Liver (tissue), 9 donors: ENCODE data around the gene MRC1. TPM values are rescaled to one million over a fixed set of nuclear protein-coding genes. Genes with fewer than 3 reads are reported as not detected.

Source experiments
- DNase-seq: peaks from one replicate; pipeline ENCODE4 v3.0.0-alpha.2; 2017; ENCODE audit warnings: low spot score
- H3K27ac ChIP-seq, 2 donors: one replicate each; pipeline ENCODE4 v1.7.0; 2013; ENCODE audit warnings: inconsistent platforms in 2 of 2, low read length in 2 of 2, control low read depth in 1 of 2, low read depth in 1 of 2, mild to moderate bottlenecking in 1 of 2
- H3K27me3 ChIP-seq, 4 donors: one replicate each; pipeline versions ENCODE4 v1.6.1 to v1.7.0; 2013; ENCODE audit warnings: low read length in 3 of 4, inconsistent platforms in 1 of 4, mild to moderate bottlenecking in 1 of 4, moderate library complexity in 1 of 4; ENCODE audit not compliant: control insufficient read depth in 4 of 4, insufficient read depth in 4 of 4
- H3K36me3 ChIP-seq, 4 donors: one replicate each; pipeline versions ENCODE4 v1.6.1 to v1.7.0; 2013; ENCODE audit warnings: low read length in 3 of 4, mild to moderate bottlenecking in 3 of 4, low read depth in 1 of 4, moderate library complexity in 1 of 4; ENCODE audit not compliant: control insufficient read depth in 4 of 4, insufficient read depth in 3 of 4
- H3K4me1 ChIP-seq, 4 donors: one replicate each; pipeline versions ENCODE4 v1.6.1 to v1.7.0; 2013; ENCODE audit warnings: low read length in 3 of 4, mild to moderate bottlenecking in 3 of 4, moderate library complexity in 1 of 4; ENCODE audit not compliant: control insufficient read depth in 4 of 4, insufficient read depth in 4 of 4
- H3K4me3 ChIP-seq, 3 donors: one replicate each; pipeline versions ENCODE4 v1.6.1 to v1.7.0; 2013; ENCODE audit warnings: low read length in 3 of 3, control low read depth in 1 of 3, low read depth in 1 of 3, mild to moderate bottlenecking in 1 of 3
- H3K9ac ChIP-seq, 2 donors: one replicate each; pipeline ENCODE4 v1.7.0; 2013; ENCODE audit warnings: low read length in 2 of 2, mild to moderate bottlenecking in 2 of 2, moderate library complexity in 2 of 2, control low read depth in 1 of 2, low read depth in 1 of 2
- H3K9me3 ChIP-seq, 4 donors: one replicate each; pipeline versions ENCODE4 v1.6.1 to v1.7.0; 2013; ENCODE audit warnings: low read length in 3 of 4; ENCODE audit not compliant: control insufficient read depth in 4 of 4
- EGR1 ChIP-seq, 2 donors: IDR thresholded peaks; 2 replicates each; pipeline ENCODE4 v1.6.1; 2016 to 2018; ENCODE audit warnings: antibody characterized with exemption in 2 of 2, low read depth in 2 of 2
- FOXA2 ChIP-seq: IDR thresholded peaks from 2 replicates; pipeline ENCODE4 v1.6.1; 2016; ENCODE audit warnings: antibody characterized with exemption
- GABPA ChIP-seq, 2 donors: IDR thresholded peaks in 1 of 2; conservative IDR thresholded peaks in 1 of 2; 2 replicates each; pipeline ENCODE4 v1.6.1; 2016; ENCODE audit warnings: antibody characterized with exemption in 2 of 2, mild to moderate bottlenecking in 1 of 2, moderate library complexity in 1 of 2
- HNF4A ChIP-seq, 2 donors: conservative IDR thresholded peaks; 2 replicates each; pipeline ENCODE4 v1.6.1; 2016; ENCODE audit warnings: antibody characterized with exemption in 2 of 2, mild to moderate bottlenecking in 2 of 2
- HNF4G ChIP-seq: IDR thresholded peaks from 2 replicates; pipeline ENCODE4 v1.6.1; 2016; ENCODE audit warnings: antibody characterized with exemption
- JUND ChIP-seq, 2 donors: IDR thresholded peaks; 2 replicates each; pipeline ENCODE4 v1.6.1; 2016; ENCODE audit warnings: antibody characterized with exemption in 2 of 2
- NR2F2 ChIP-seq: IDR thresholded peaks from 2 replicates; pipeline ENCODE4 v1.6.1; 2016; ENCODE audit warnings: antibody characterized with exemption
- RXRA ChIP-seq, 2 donors: IDR thresholded peaks; 2 replicates each; pipeline ENCODE4 v1.6.1; 2017 to 2018; ENCODE audit warnings: antibody characterized with exemption in 2 of 2, mild to moderate bottlenecking in 1 of 2
- SP1 ChIP-seq: IDR thresholded peaks from 2 replicates; pipeline ENCODE4 v1.6.1; 2018; ENCODE audit warnings: antibody characterized with exemption, mild to moderate bottlenecking
- YY1 ChIP-seq: IDR thresholded peaks from 2 replicates; pipeline ENCODE4 v1.6.1; 2016; ENCODE audit warnings: antibody characterized with exemption, mild to moderate bottlenecking
- WGBS: extraction: QIAGEN DNeasy Blood & Tissue Kit; methylation state at CpG from one replicate; pipeline ENCODE4 v1.1.7; 2013; 5-methylcytosine and 5-hydroxymethylcytosine counted together
- polyA plus RNA-seq, 2 donors: library from polyadenylated mRNA; stranded (reverse) in 1 of 2; unstranded in 1 of 2; fragments of 200-250 nt in 1 of 2; fragments of >200 nt in 1 of 2; fragmentation: Nextera tagmentation in 1 of 2; extraction: Ambion mirVana in 1 of 2; gene quantifications; one replicate each; pipeline versions ENCODE4 v1.2.1 to v1.2.3, GENCODE V29; 2013 to 2015
- total RNA-seq, 2 donors: library from RNA; depleted of rRNA; stranded (reverse); fragments of >200 nt; gene quantifications; one replicate each; pipeline ENCODE4 v1.2.3, GENCODE V29; 2014
- TF ChIP-seq, protein P1 (sequence below): IDR thresholded peaks from 2 replicates; pipeline ENCODE4 v1.6.1; 2016; ENCODE audit warnings: antibody characterized with exemption
- TF ChIP-seq, protein P2 (sequence below): IDR thresholded peaks from 2 replicates; pipeline ENCODE4 v1.6.1; 2016; ENCODE audit warnings: antibody characterized with exemption, mild to moderate bottlenecking
- TF ChIP-seq, protein P3 (sequence below): fragments of 150-350 bp; IDR thresholded peaks from 2 replicates; pipeline ENCODE4 v1.5.1; 2017; ENCODE audit warnings: improper control_type of control experiment, low read depth, low read length; ENCODE audit not compliant: missing input control
- TF ChIP-seq, protein P4 (sequence below): IDR thresholded peaks from 2 replicates; pipeline ENCODE4 v1.6.1; 2016; ENCODE audit warnings: antibody characterized with exemption
- TF ChIP-seq, protein P5 (sequence below): IDR thresholded peaks from 2 replicates; pipeline ENCODE4 v1.6.1; 2016; ENCODE audit warnings: antibody characterized with exemption
- donor health status: healthy.
- donor health status: healthy.
- donor health status: healthy.
- donor health status: healthy.
- donor health status: healthy.

MRC1 gene
- total and polyA plus RNA-seq, 4 donors = 9.2 to 47.0 (median 34.1) TPM

DNA sequence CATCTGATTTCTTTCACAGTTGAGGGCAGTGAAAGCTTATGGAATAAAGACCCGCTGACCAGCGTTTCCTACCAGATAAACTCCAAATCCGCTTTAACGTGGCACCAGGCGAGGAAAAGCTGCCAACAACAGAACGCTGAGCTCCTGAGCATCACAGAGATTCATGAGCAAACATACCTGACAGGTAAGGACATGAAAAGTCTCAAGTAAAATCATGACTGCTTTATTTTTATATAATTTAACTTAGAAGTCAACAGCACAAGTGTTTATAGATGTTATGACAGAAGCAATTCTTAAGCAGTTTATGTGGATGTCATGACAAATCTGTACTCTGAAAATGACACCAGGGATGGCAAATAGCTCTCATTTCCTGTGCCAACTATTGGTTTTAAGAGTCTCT, 24.5 kb downstream of the MRC1 start:
- Histone ChIP-seq H3K9me3 (no peaks in the 10 kb centered on the region), H3K4me1 (peaks cover 0 to 3% (median 0%) of the 10 kb centered on the region in 4 donors), H3K27ac (no peak overlapping the region), H3K27me3 (no peaks in the 10 kb centered on the region), H3K9ac (no peak overlapping the region), H3K36me3 (no peaks in the 10 kb centered on the region), H3K4me3 (no peak overlapping the region)
- 78% methylated on average over 6 of the region's 6 CpGs for WGBS
- TF ChIP-seq FOXA2 (no peak), RXRA (IDR thresholded peaks at IDR 0.05) (no peak), NR2F2 (no peak), GABPA (IDR thresholded peaks at IDR 0.05 in 1 of 2, conservative IDR thresholded peaks at IDR 0.05 in 1 of 2) (no peak), YY1 (no peak), HNF4A (conservative IDR thresholded peaks at IDR 0.05) (no peak), EGR1 (IDR thresholded peaks at IDR 0.05; ENCODE audit: low read depth in 2 of 2) (no peak), JUND (IDR thresholded peaks at IDR 0.05) (no peak), SP1 (no peak)
- TF ChIP-seq, protein P1, sequence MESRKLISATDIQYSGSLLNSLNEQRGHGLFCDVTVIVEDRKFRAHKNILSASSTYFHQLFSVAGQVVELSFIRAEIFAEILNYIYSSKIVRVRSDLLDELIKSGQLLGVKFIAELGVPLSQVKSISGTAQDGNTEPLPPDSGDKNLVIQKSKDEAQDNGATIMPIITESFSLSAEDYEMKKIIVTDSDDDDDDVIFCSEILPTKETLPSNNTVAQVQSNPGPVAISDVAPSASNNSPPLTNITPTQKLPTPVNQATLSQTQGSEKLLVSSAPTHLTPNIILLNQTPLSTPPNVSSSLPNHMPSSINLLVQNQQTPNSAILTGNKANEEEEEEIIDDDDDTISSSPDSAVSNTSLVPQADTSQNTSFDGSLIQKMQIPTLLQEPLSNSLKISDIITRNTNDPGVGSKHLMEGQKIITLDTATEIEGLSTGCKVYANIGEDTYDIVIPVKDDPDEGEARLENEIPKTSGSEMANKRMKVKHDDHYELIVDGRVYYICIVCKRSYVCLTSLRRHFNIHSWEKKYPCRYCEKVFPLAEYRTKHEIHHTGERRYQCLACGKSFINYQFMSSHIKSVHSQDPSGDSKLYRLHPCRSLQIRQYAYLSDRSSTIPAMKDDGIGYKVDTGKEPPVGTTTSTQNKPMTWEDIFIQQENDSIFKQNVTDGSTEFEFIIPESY = no peak
- TF ChIP-seq, protein P2, sequence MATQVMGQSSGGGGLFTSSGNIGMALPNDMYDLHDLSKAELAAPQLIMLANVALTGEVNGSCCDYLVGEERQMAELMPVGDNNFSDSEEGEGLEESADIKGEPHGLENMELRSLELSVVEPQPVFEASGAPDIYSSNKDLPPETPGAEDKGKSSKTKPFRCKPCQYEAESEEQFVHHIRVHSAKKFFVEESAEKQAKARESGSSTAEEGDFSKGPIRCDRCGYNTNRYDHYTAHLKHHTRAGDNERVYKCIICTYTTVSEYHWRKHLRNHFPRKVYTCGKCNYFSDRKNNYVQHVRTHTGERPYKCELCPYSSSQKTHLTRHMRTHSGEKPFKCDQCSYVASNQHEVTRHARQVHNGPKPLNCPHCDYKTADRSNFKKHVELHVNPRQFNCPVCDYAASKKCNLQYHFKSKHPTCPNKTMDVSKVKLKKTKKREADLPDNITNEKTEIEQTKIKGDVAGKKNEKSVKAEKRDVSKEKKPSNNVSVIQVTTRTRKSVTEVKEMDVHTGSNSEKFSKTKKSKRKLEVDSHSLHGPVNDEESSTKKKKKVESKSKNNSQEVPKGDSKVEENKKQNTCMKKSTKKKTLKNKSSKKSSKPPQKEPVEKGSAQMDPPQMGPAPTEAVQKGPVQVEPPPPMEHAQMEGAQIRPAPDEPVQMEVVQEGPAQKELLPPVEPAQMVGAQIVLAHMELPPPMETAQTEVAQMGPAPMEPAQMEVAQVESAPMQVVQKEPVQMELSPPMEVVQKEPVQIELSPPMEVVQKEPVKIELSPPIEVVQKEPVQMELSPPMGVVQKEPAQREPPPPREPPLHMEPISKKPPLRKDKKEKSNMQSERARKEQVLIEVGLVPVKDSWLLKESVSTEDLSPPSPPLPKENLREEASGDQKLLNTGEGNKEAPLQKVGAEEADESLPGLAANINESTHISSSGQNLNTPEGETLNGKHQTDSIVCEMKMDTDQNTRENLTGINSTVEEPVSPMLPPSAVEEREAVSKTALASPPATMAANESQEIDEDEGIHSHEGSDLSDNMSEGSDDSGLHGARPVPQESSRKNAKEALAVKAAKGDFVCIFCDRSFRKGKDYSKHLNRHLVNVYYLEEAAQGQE = no peak
- TF ChIP-seq, protein P3, sequence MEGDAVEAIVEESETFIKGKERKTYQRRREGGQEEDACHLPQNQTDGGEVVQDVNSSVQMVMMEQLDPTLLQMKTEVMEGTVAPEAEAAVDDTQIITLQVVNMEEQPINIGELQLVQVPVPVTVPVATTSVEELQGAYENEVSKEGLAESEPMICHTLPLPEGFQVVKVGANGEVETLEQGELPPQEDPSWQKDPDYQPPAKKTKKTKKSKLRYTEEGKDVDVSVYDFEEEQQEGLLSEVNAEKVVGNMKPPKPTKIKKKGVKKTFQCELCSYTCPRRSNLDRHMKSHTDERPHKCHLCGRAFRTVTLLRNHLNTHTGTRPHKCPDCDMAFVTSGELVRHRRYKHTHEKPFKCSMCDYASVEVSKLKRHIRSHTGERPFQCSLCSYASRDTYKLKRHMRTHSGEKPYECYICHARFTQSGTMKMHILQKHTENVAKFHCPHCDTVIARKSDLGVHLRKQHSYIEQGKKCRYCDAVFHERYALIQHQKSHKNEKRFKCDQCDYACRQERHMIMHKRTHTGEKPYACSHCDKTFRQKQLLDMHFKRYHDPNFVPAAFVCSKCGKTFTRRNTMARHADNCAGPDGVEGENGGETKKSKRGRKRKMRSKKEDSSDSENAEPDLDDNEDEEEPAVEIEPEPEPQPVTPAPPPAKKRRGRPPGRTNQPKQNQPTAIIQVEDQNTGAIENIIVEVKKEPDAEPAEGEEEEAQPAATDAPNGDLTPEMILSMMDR = no peak
- TF ChIP-seq, protein P4, sequence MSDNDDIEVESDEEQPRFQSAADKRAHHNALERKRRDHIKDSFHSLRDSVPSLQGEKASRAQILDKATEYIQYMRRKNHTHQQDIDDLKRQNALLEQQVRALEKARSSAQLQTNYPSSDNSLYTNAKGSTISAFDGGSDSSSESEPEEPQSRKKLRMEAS = no peak
- TF ChIP-seq, protein P5, sequence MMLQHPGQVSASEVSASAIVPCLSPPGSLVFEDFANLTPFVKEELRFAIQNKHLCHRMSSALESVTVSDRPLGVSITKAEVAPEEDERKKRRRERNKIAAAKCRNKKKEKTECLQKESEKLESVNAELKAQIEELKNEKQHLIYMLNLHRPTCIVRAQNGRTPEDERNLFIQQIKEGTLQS = no peak
- DNase-seq = no peak

DNA sequence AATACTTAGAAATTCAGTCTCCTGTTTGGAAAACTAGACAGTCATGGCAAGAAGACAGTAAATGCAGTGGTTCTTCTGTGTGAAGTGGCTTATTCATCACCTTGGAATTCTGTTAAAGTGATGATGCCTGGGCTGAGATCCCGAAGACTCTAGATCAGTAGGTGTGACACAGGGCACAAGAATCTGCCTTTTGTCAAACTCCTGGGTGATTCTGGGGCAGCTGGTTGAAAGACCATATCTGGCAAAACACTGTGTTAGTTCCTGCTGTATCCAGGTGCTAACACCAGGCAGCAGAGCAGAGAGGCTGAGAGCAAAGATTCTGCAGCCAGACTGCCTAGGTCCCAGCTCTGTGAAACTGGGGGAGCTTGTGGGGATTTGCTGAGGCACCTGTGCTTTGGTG, 26.5 kb downstream of the MRC1 start:
- no peaks in the 10 kb centered on the region for H3K27me3 ChIP-seq
- H3K4me1 ChIP-seq = peaks cover 0 to 3% (median 0%) of the 10 kb centered on the region in 4 donors
- H3K4me3 ChIP-seq = no peak overlapping the region
- no peak overlapping the region for H3K27ac ChIP-seq
- H3K9ac ChIP-seq = no peak overlapping the region
- H3K36me3 ChIP-seq = no peaks in the 10 kb centered on the region
- WGBS = 55% methylated on average over 1 of the region's 1 CpG
- no peak for DNase-seq
- H3K9me3 ChIP-seq = no peaks in the 10 kb centered on the region
- TF ChIP-seq, protein P3 = no peak
- TF ChIP-seq, protein P4 = no peak
- TF ChIP-seq, protein P1 = no peak
- TF ChIP-seq YY1 = no peak
- TF ChIP-seq, protein P2 = no peak
- TF ChIP-seq RXRA (IDR thresholded peaks at IDR 0.05) = no peak
- TF ChIP-seq HNF4G = no peak
- TF ChIP-seq NR2F2 = no peak
